ENCODE data around the gene SMCHD1.
"Not testable (repeated sequence)": the region's sequence is repeated elsewhere in the genome, so short reads cannot be mapped to it uniquely, and the experiment has no call there.

The SMCHD1 gene

DNA sequence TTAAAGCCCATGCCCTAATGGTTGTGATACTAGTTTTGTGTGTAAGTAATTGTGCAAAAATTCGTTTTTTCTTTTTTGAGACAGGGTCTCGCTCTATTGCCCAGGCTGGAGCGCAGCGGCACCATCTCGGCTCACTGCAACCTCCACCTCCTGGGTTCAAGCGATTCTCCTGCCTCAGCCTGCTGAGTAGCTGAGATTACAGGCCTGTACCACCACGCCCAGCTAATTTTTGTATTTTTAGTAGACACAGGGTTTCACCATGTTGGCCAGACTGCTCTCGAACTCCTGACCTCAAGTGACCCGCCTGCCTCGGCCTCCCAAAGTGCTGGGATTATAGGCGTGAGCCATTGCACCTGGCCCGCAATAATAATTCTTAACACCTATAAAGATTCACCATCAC is 196.9 kb downstream of the SMCHD1 start:
- not testable (repeated sequence) for DNase-seq (ENCODE audit: low spot score)

DNA sequence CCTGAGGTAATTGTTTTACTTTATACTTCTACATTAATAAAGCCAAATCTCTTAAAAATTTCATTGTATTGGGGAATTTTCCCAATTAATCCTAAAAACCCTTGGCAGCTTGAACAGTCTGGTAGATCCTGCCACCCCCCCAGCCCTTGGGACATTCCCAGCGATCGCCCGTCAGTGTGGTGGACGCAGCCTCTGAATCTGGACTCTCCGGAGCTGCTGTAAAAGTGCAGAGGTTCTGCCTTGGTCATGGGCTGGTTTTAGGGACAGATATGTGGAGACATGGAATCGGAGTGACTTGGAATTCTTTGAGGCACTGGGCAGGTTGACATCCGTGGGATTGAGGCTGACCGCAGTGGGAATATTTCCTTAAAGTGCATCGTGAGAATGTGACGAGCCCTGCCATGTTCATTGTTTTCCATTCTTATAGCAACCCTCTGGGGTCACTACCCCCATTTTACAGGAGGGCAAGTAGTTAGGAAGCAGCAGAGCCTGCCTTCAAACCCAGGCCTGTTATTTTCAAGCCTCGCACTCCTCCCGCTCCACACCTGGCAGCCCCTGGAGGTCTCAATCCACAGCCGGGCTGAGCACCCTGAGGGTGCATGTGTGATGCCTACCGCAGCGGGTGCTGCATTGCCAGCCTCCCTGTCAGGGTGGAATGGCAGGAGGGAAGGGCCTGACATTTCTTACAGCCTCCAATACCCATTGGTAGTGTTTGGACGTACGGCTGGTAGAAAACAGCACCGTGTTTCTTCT is 197.8 kb downstream of the SMCHD1 start:
- DNase-seq (ENCODE audit: low spot score) = no peak

DNA sequence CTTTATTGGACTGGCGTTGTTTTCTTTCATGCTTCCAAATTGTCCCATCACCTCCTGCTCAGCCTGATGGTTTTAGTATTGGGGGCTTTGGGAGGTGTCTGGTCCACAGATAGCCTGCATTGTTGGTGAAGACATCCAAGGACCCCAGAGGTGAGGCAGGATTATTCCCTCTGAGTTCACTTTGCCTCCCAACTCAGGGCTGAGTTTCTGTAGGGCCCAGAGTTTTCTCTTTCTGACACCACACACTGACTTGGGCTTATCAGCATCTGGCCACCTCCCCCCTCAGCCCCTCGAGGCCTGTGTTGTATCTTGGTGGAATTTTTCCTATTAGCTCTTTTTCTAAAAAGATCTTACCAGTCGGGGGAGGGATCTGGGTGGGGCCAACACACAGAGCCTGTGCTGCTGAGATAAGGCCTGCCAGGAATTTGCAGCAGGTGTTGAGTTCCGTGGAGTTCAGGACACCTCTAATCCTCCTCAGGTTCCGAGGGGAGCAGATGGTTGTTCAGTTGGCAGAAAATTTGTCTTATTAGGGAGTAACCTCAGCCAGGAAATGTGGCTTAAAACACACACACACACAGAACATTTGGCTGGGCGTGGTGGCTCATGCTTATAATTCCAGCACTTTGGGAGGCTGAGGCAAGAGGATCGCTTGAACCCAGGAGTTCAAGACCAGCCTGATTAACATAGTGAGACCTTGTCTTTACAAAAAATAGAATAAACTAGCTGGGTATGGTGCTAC is 198.6 kb downstream of the SMCHD1 start:
- no peak for DNase-seq (ENCODE audit: low spot score)
